GM19035 (cell line): ENCODE results near the gene KCNJ11.

Experiments used
- ATAC-seq: cut with Tn5 transposase; IDR thresholded peaks from one replicate; pipeline ENCODE4 v1.9.1; 2021; ENCODE audit not compliant: unreplicated experiment

The KCNJ11 gene

DNA sequence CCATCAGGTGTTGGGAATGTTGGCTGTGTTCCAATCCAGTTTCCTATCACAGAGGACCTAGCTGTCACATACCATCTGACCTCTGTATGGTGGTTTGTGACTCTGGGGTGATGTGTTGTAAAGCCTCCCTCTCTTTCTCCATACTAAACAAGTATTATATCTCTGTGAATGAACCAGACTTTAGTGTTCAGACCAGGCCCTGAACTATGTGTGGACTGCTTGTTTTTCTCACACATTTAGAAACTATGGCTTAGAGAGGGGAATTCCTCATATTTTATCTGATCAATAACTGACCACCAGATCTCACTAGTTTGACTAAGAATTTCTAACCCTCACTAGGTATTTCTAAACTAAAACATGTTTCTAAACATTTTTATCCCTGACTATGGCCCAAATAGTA is 19.4 kb downstream of the KCNJ11 start:
- ATAC-seq: no peak

- ATAC-seq: no peak
Measured at GRCh38 chr11:17368551-17368950, 19.9 kb downstream of the KCNJ11 start.

- no peak for ATAC-seq
Measured at GRCh38 chr11:17366495-17366894, 22.0 kb downstream of the KCNJ11 start.

DNA sequence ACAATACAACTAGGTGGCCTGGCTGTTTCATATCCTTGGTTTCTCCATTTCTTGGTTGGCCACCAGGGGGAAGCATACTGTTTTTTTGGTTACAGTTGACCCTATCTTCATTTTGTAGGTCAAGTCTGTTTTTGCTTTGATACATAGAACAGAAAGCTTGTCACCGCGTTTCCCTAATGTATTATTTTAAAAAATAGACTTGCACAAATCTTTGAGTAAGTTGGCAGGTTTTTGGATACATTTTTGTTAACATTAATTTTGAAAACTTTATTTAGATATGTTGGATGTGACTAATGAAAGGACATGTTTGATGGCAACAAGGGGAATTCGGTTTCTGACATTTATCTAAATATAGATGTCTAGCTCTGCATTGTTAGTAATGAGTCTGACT is 33.9 kb downstream of the KCNJ11 start:
- peak; percentile 44 for ATAC-seq

DNA sequence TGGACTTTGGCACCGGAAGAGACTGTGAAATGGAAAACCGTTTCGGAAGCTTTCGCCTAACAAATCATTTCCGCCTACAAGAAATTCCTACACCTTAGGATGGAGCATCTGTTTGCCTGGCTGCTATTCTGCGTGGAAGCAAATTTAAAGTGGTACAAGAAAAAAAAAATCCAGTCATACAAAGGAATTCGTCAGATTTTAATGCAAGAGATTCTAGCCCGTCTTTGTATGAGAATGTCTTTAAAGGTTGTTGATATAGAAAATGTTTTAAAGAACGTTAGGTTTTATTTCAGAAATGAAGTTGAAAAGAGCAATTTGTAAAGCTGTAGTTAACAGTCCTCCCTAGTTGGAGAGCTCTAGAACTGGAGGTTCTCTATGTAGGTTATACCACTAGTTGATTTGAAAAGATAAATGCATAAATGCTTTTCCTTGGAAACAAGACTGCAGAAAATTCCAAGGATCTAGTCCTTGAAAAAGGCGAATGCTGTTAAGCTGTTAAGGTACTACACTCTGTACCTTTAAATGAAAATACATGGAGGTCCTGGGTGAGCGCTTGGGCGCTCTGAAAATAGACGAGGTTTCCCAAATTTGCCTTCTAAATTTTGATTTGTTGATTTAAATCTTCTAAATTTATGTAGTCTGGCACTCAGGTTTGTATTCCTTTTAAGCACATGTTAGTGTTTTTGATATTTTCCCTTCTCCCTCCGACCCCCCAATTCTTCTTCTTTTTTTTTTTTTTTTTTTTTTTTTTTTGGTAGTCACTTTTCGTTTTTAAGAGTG is 34.4 kb downstream of the KCNJ11 start:
- no peak for ATAC-seq

GRCh38 chr11:17352950-17353820 is 35.3 kb downstream of the KCNJ11 start:
- ATAC-seq: peak; percentile 43

DNA sequence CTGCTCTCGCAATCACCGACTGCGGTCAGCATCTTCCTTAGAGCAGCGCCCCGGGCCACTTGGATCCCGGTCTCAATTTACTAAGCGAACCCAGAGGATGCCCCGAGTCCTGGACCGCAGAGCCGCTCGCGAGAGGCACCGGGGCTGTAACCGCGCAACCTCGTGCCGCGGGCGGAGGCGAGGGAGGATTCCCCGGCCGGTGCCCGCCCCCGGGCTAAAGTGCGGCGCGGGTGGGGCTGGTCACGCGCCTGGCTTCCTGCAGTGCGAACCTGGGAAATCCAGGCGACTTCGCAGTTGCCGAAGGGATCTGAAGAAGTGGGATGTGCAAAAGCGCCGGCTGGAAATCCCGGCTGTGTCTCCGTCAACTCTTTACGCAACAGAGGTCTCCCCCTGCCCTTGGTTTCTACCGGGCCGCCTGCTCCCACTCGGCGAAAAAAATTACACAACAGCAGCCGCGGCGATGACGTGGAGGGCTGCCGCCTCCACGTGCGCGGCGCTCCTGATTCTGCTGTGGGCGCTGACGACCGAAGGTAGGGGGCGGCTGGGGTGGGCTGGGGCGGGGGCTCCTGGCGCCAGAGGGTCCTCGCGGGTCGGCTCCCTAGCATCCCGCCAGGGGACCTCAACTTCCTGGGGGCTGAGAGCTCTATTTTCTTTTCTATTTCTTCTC is 36.8 kb downstream of the KCNJ11 start, which contains the start of gene NCR3LG1:
NCR3LG1 (plus strand) TSS at position 291 of the 667 bp plus-strand sequence; CDS start at position 461, 170 bp downstream.
- ATAC-seq: no peak

DNA sequence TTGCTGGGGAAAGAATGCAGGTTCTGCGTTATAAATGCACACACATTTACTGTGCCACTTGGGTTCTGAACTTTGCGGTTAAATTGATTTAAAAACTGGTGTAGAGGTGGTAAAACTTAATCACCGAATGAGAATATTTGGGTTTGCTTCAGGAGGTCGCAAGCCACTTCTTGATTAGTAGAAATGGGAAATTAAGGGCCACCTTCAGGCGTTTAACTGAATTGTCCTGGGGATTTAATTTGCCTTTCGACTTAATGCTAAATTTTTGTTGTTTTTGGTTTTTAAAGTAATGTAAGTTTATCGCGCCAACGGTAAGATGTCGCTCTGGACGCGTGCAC is 37.3 kb downstream of the KCNJ11 start:
- no peak for ATAC-seq

DNA sequence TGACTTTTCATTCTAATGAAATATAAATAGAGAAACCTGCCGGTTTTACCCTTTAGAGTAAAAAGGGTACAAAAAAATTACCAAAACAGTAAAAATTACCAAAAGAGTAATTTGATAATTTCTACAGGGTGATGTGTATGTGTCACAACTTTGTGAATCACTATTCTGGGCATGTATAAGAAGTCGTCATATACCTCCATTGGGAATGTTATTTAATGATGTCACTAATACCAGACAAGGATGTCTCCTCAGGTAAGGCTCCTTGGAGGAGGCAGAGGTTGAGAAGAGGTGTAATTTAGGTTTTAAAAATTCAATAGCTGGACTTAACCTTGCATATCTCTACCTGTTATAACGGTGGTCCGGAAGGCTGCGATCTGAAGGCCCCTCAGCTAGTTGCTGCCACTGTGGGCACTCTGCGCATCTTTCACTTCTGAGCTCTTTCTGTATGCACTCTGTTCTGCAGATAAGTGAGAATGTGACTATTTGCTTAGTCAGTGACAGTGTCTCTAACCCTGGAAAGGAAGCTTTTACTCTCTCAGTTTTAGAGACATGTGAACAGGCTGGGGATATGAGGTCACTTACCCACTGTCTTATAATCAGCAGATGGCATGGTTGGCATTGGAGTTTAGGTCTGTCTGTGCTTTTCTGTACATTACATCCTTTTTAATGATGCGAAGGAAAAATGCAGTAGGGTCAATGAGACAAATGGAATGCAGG is 37.8 kb downstream of the KCNJ11 start:
- no peak for ATAC-seq

GRCh38 chr11:17347676-17348075 is 40.8 kb downstream of the KCNJ11 start:
- ATAC-seq: no peak

- no peak for ATAC-seq
Measured at GRCh38 chr11:17343907-17344306, 44.6 kb downstream of the KCNJ11 start.

DNA sequence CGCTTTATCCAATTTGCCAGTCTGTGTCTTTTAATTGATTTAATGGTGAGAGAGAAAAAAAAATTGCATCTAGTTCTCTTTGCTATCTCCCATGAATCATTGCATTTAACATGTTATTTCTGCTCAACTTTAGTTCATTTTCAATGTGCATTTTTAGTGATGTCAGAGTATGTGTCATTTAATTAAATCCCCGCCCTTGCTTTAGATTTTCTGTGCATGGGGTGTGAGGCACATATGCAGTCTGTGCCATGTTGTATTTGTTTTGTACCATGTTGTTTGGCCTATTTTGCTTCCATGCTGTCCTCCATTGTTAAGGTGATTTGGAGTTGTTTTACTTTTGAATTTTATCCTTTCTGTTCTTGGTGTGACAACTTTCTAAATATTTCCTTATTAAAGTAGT is 45.2 kb downstream of the KCNJ11 start:
- ATAC-seq: no peak
